Neural progenitor cell (in vitro differentiated cells): ENCODE measurements around the gene SLC16A13. TPM values are rescaled to one million over a fixed set of nuclear protein-coding genes. Genes with fewer than 3 reads are reported as not detected.

Source experiments
- DNase-seq: peaks from one replicate; pipeline ENCODE4 v3.0.0-alpha.2; 2016; ENCODE audit warnings: low spot score
- H2AFZ ChIP-seq: fragments of 200-600 bp; sonication (generic); replicated peaks from 2 replicates; pipeline ENCODE4 v1.6.1; 2016; ENCODE audit warnings: antibody characterized with exemption
- H3F3A ChIP-seq: fragments of 200-600 bp; sonication (generic); 2 replicates; pipeline ENCODE4 v1.6.1; 2016; ENCODE audit warnings: antibody characterized with exemption, low read depth
- H3K27ac ChIP-seq: fragments of 200-600 bp; sonication (generic); 2 replicates; pipeline ENCODE4 v1.5.1; 2016; ENCODE audit warnings: mild to moderate bottlenecking
- H3K27me3 ChIP-seq: fragments of 200-600 bp; sonication (generic); 2 replicates; pipeline ENCODE4 v1.6.1; 2016; ENCODE audit warnings: mild to moderate bottlenecking, moderate library complexity
- H3K36me3 ChIP-seq: fragments of 200-600 bp; sonication (generic); 2 replicates; pipeline ENCODE4 v1.5.1; 2016
- H3K4me1 ChIP-seq: fragments of 200-600 bp; sonication (generic); 2 replicates; pipeline ENCODE4 v1.6.1; 2016; ENCODE audit warnings: mixed run types
- H3K4me2 ChIP-seq: fragments of 200-600 bp; sonication (generic); 2 replicates; pipeline ENCODE4 v1.6.1; 2016
- H3K4me3 ChIP-seq: fragments of 200-600 bp; sonication (generic); 2 replicates; pipeline ENCODE4 v1.5.1; 2016
- H3K79me2 ChIP-seq: fragments of 200-600 bp; sonication (generic); 2 replicates; pipeline ENCODE4 v1.6.1; 2016; ENCODE audit warnings: low read depth
- H3K9ac ChIP-seq: fragments of 200-600 bp; sonication (generic); 2 replicates; pipeline ENCODE4 v1.6.1; 2016
- H3K9me3 ChIP-seq: fragments of 200-600 bp; sonication (generic); 2 replicates; pipeline ENCODE4 v1.5.1; 2016; ENCODE audit warnings: low read depth
- H4K20me1 ChIP-seq: fragments of 200-600 bp; sonication (generic); 2 replicates; pipeline ENCODE4 v1.6.1; 2016; ENCODE audit warnings: low read depth
- H3K27ac Mint-ChIP-seq: 3 replicates; pipeline ENCODE4 v1.8.0; 2021; ENCODE audit warnings: mixed read lengths
- H3K27me3 Mint-ChIP-seq: 2 replicates; pipeline ENCODE4 v1.8.0; 2022; ENCODE audit warnings: low read depth, mild to moderate bottlenecking, inconsistent platforms, moderate library complexity, mixed read lengths; ENCODE audit not compliant: insufficient read depth
- H3K36me3 Mint-ChIP-seq: 3 replicates; pipeline ENCODE4 v1.8.0; 2021; ENCODE audit warnings: mixed read lengths
- H3K4me1 Mint-ChIP-seq: 3 replicates; pipeline ENCODE4 v1.8.0; 2021; ENCODE audit warnings: mixed read lengths
- H3K4me3 Mint-ChIP-seq: 3 replicates; pipeline ENCODE4 v1.8.0; 2021; ENCODE audit warnings: mild to moderate bottlenecking, moderate library complexity, mixed read lengths
- H3K9me3 Mint-ChIP-seq: 3 replicates; pipeline ENCODE4 v1.8.0; 2020; ENCODE audit warnings: mixed read lengths
- CTCF ChIP-seq: fragments of 200-600 bp; sonication (generic); IDR thresholded peaks from 2 replicates; pipeline ENCODE4 v1.5.1; 2017; ENCODE audit warnings: antibody characterized with exemption, mild to moderate bottlenecking
- EZH2 ChIP-seq: fragments of 200-600 bp; sonication (generic); IDR thresholded peaks from 2 replicates; pipeline ENCODE4 v1.6.1; 2017; ENCODE audit warnings: antibody characterized with exemption, mild to moderate bottlenecking, moderate library complexity
- EZH2phosphoT487 ChIP-seq: fragments of 200-600 bp; sonication (generic); IDR thresholded peaks from 2 replicates; pipeline ENCODE4 v1.6.1; 2017; ENCODE audit warnings: antibody characterized with exemption
- total RNA-seq: library from RNA; depleted of rRNA; stranded (reverse); fragments of >200 nt; gene quantifications from 2 replicates; pipeline ENCODE4 v1.2.3, GENCODE V29; 2015; ENCODE audit warnings: low replicate concordance

Gene SLC16A13
- total RNA-seq, 1 donor from 2014 or later, result not detected

GRCh38 chr17:7004398-7005253, 31.2 kb upstream of the SLC16A13 start:
- Mint-ChIP-seq H3K4me1 (peaks cover 2% of the 10 kb centered on the region), H3K4me3 (no peak overlapping the region), H3K9me3 (no peaks in the 10 kb centered on the region), H3K27me3 (peaks cover 4% of the 10 kb centered on the region), H3K27ac (no peak overlapping the region), H3K36me3 (peaks cover 8% of the 10 kb centered on the region)
- H3K27ac ChIP-seq, result no peak overlapping the region
- no peak overlapping the region for H3K9ac ChIP-seq
- no peak overlapping the region for H3K4me2 ChIP-seq
- H3K4me1 ChIP-seq, result no peaks in the 10 kb centered on the region
- no peak overlapping the region for H3K4me3 ChIP-seq
- no peak overlapping the region for H2AFZ ChIP-seq
- peaks cover 19% of the 10 kb centered on the region for H3F3A ChIP-seq
- H4K20me1 ChIP-seq, result peaks cover 5% of the 10 kb centered on the region
- H3K79me2 ChIP-seq, result no peaks in the 10 kb centered on the region
- peak; percentile 79 for TF ChIP-seq CTCF
- no peak for TF ChIP-seq EZH2phosphoT487
- no peaks in the 10 kb centered on the region for H3K27me3 ChIP-seq
- H3K9me3 ChIP-seq, result no peaks in the 10 kb centered on the region
- peak; percentile 78 for DNase-seq
- no peaks in the 10 kb centered on the region for H3K36me3 ChIP-seq

GRCh38 chr17:7005716-7006115, 30.1 kb upstream of the SLC16A13 start:
- no peaks in the 10 kb centered on the region for H3K4me1 ChIP-seq
- H3K79me2 ChIP-seq, result peaks cover 9% of the 10 kb centered on the region
- DNase-seq, result no peak
- H2AFZ ChIP-seq, result no peak overlapping the region
- TF ChIP-seq CTCF (no peak), EZH2 (no peak), EZH2phosphoT487 (no peak)
- no peak overlapping the region for H3K4me3 ChIP-seq
- H3K4me2 ChIP-seq, result no peak overlapping the region
- H3K36me3 ChIP-seq, result no peaks in the 10 kb centered on the region
- H3K27me3 Mint-ChIP-seq, result peaks cover 4% of the 10 kb centered on the region
- H3K27ac ChIP-seq, result no peak overlapping the region
- no peak overlapping the region for H3K27ac Mint-ChIP-seq
- H3K4me1 Mint-ChIP-seq, result peaks cover 5% of the 10 kb centered on the region
- no peaks in the 10 kb centered on the region for H3K9me3 Mint-ChIP-seq
- no peak overlapping the region for H3K4me3 Mint-ChIP-seq
- peaks cover 5% of the 10 kb centered on the region for H4K20me1 ChIP-seq
- no peaks in the 10 kb centered on the region for H3K27me3 ChIP-seq
- no peak overlapping the region for H3K9ac ChIP-seq
- H3K36me3 Mint-ChIP-seq, result peaks cover 5% of the 10 kb centered on the region
- peaks cover 19% of the 10 kb centered on the region for H3F3A ChIP-seq
- H3K9me3 ChIP-seq, result no peaks in the 10 kb centered on the region

- Histone ChIP-seq H3K36me3 (no peaks in the 10 kb centered on the region), H3K27ac (no peak overlapping the region), H3K9ac (no peak overlapping the region), H3K9me3 (no peaks in the 10 kb centered on the region), H3K79me2 (peaks cover 23% of the 10 kb centered on the region), H2AFZ (no peak overlapping the region), H4K20me1 (peaks cover 5% of the 10 kb centered on the region), H3K4me2 (no peak overlapping the region), H3K4me1 (peaks cover 9% of the 10 kb centered on the region), H3K27me3 (no peaks in the 10 kb centered on the region), H3K4me3 (no peak overlapping the region), H3F3A (peaks cover 19% of the 10 kb centered on the region)
- H3K4me1 Mint-ChIP-seq, result peaks cover 18% of the 10 kb centered on the region
- H3K27ac Mint-ChIP-seq, result no peak overlapping the region
- no peak for DNase-seq
- H3K4me3 Mint-ChIP-seq, result no peak overlapping the region
- TF ChIP-seq EZH2phosphoT487 (no peak), EZH2 (no peak), CTCF (no peak)
- peaks cover 4% of the 10 kb centered on the region for H3K27me3 Mint-ChIP-seq
- no peaks in the 10 kb centered on the region for H3K36me3 Mint-ChIP-seq
- H3K9me3 Mint-ChIP-seq, result no peaks in the 10 kb centered on the region
These were observed 28.7 kb upstream of the SLC16A13 start for GRCh38 chr17:7007143-7007542.
